ENCODE measurements around the gene INPP4B. TPM values are rescaled to one million over a fixed set of nuclear protein-coding genes. Genes with fewer than 3 reads are reported as not detected.

The INPP4B gene
- total and polyA plus RNA-seq, 3 experiments from 2014 or later = 50.3 to 52.6 (median 52.6) TPM

DNA sequence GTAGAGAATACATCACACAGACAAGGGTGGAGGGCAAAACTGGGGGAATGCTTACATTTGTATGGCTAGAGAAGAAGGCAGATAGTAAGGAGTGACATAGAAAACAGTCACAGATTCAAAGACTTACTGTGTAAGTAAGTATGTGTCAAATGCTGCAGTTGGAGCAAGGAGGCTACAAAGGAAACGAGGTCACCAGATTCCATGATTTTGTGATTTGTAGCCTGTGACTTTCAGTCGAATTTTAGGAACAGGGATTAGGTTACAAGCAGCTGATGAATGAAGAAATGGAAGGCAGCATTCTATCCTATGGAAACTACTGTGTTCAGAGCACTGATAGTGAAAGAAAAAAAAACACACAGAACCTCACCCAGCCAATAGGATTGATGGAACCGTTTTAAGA lies 801.8 kb downstream of the INPP4B start:
- H3K9me3 ChIP-seq (ENCODE audit: low read length) = no peaks in the 10 kb centered on the region
- H3K27me3 ChIP-seq (ENCODE audit: insufficient read depth, low read length, poor library complexity, severe bottlenecking) = no peaks in the 10 kb centered on the region
- ChIA-PET POLR2A (no interaction called here), CTCF (no interaction called here)
- no peak overlapping the region for H3K4me3 ChIP-seq (ENCODE audit: low read length)
- H3K4me1 Mint-ChIP-seq = peaks cover 34 to 77% (median 58%) of the 10 kb centered on the region in 3 donors
- no peaks in the 10 kb centered on the region for H3K36me3 ChIP-seq (ENCODE audit: insufficient read depth, low read length)
- H3K4me3 Mint-ChIP-seq = no peak overlapping the region
- H3K36me3 Mint-ChIP-seq = peaks cover 7 to 35% (median 16%) of the 10 kb centered on the region in 3 donors
- no peak for DNase-seq
- H3K27ac ChIP-seq (ENCODE audit: low read depth, low read length) = no peak overlapping the region
- no peaks in the 10 kb centered on the region for H3K9me3 Mint-ChIP-seq
- H3K27me3 Mint-ChIP-seq = no peaks in the 10 kb centered on the region
- H3K27ac Mint-ChIP-seq = peak overlapping the region in 1 of 8 donors; percentile 27
- no peaks in the 10 kb centered on the region for H3K4me1 ChIP-seq (ENCODE audit: insufficient read depth, low read length)

DNA sequence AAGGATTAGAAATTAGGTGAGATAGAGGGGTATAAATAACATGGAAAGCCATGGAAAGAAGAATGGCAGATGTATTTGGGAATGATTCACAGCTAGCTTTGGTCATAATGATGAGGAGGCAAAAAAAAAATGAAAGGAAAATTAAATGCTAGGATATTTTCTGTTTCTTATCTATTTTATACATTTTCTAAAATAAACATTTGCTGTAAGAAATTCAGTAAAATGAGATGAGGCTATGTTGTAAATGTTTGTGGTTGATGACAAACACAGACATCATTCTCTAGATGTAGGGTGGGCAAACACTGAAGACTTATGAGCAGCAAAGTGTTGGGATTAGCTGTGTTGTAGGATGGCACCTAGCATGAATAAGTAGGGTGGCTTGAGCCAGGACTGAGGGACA lies 802.6 kb downstream of the INPP4B start:
- no peaks in the 10 kb centered on the region for H3K27me3 Mint-ChIP-seq
- H3K4me3 Mint-ChIP-seq = no peak overlapping the region

DNA sequence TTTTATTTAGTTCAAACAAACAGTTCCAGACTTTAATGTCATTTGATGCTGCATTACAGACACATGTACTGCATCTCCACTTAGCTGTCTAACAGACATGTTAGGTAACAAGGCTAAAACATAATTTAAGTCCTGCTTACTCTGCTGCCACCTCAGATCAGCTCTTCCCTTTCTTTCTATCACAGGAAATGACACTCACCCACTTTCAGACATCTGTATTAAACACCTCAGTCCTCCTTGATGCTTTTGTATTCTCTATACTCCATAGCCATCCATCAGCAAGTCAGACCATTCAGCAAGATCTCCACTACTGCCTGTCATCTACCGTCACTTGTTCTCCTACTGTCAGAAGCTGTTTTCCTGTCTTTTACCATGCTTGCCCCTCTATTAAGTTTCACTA lies 804.3 kb downstream of the INPP4B start:
- Mint-ChIP-seq H3K27ac (peak overlapping the region in 3 of 8 donors; percentile 1 to 32 (median 4)), H3K9me3 (no peaks in the 10 kb centered on the region), H3K36me3 (peaks cover 7 to 29% (median 14%) of the 10 kb centered on the region in 3 donors), H3K4me3 (no peak overlapping the region), H3K27me3 (no peaks in the 10 kb centered on the region), H3K4me1 (peaks cover 34 to 73% (median 59%) of the 10 kb centered on the region in 3 donors)
- Histone ChIP-seq H3K4me1 (ENCODE audit: insufficient read depth, low read length) (no peaks in the 10 kb centered on the region), H3K36me3 (ENCODE audit: insufficient read depth, low read length) (no peaks in the 10 kb centered on the region), H3K9me3 (ENCODE audit: low read length) (no peaks in the 10 kb centered on the region), H3K27me3 (ENCODE audit: insufficient read depth, low read length, poor library complexity, severe bottlenecking) (no peaks in the 10 kb centered on the region), H3K4me3 (ENCODE audit: low read length) (no peak overlapping the region), H3K27ac (ENCODE audit: low read depth, low read length) (no peak overlapping the region)
- ChIA-PET CTCF (interaction anchor here (1.0 kb wide), 1 partner anchor 9 kb away, joined by 3 read pairs; no protein-coding TSS in a partner anchor), POLR2A (no interaction called here)
- no peak for DNase-seq

More for the DNA sequence above, 802.6 kb downstream of the INPP4B start:
- Histone ChIP-seq H3K4me1 (ENCODE audit: insufficient read depth, low read length) (no peaks in the 10 kb centered on the region), H3K27me3 (ENCODE audit: insufficient read depth, low read length, poor library complexity, severe bottlenecking) (no peaks in the 10 kb centered on the region), H3K9me3 (ENCODE audit: low read length) (no peaks in the 10 kb centered on the region), H3K27ac (ENCODE audit: low read depth, low read length) (no peak overlapping the region), H3K4me3 (ENCODE audit: low read length) (no peak overlapping the region), H3K36me3 (ENCODE audit: insufficient read depth, low read length) (no peaks in the 10 kb centered on the region)
- Mint-ChIP-seq H3K9me3 (no peaks in the 10 kb centered on the region), H3K36me3 (peaks cover 7 to 34% (median 16%) of the 10 kb centered on the region in 3 donors), H3K27ac (peak overlapping the region in 2 of 8 donors; percentile 6 to 21), H3K4me1 (peaks cover 36 to 79% (median 63%) of the 10 kb centered on the region in 3 donors)
- no peak for DNase-seq
- POLR2A ChIA-PET = no interaction called here
- CTCF ChIA-PET = interaction anchor here (1.3 kb wide), 1 partner anchor 21 kb away, joined by 3 read pairs; no protein-coding TSS in a partner anchor

DNA sequence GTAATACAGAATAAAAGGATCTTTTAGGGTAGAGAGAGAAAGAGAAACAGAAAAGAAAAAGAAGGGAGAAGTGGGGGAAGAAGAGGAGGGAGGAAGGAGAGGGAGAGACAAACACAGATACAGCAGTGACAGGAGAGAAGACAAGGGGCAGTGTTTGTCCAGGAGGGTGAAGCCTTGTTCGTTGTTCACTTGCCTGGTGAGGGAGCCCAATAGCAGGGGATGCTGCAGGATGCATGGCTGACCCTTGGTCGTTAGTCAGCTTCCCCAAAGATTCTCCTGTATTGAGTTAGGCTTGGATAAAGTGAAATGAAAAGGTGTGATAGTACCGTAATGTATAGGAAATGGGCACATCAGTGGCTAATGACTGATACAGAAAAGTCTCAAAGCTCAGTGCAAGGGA lies 806.1 kb downstream of the INPP4B start:
- no peaks in the 10 kb centered on the region for H3K4me1 ChIP-seq (ENCODE audit: insufficient read depth, low read length)
- Mint-ChIP-seq H3K4me3 (no peak overlapping the region), H3K4me1 (peaks cover 28 to 58% (median 52%) of the 10 kb centered on the region in 3 donors), H3K27ac (peak overlapping the region in 5 of 8 donors; percentile 3 to 53 (median 21)), H3K36me3 (peaks cover 0 to 30% (median 9%) of the 10 kb centered on the region in 3 donors), H3K27me3 (no peaks in the 10 kb centered on the region), H3K9me3 (no peaks in the 10 kb centered on the region)
- H3K4me3 ChIP-seq (ENCODE audit: low read length) = no peak overlapping the region
- no peak for DNase-seq
- ChIA-PET CTCF (interaction anchor here (1.6 kb wide), 1 partner anchor 10 kb away, joined by 4 read pairs; no protein-coding TSS in a partner anchor), POLR2A (no interaction called here)
- H3K9me3 ChIP-seq (ENCODE audit: low read length) = no peaks in the 10 kb centered on the region
- H3K27ac ChIP-seq (ENCODE audit: low read depth, low read length) = no peak overlapping the region
- no peaks in the 10 kb centered on the region for H3K36me3 ChIP-seq (ENCODE audit: insufficient read depth, low read length)
- no peaks in the 10 kb centered on the region for H3K27me3 ChIP-seq (ENCODE audit: insufficient read depth, low read length, poor library complexity, severe bottlenecking)

DNA sequence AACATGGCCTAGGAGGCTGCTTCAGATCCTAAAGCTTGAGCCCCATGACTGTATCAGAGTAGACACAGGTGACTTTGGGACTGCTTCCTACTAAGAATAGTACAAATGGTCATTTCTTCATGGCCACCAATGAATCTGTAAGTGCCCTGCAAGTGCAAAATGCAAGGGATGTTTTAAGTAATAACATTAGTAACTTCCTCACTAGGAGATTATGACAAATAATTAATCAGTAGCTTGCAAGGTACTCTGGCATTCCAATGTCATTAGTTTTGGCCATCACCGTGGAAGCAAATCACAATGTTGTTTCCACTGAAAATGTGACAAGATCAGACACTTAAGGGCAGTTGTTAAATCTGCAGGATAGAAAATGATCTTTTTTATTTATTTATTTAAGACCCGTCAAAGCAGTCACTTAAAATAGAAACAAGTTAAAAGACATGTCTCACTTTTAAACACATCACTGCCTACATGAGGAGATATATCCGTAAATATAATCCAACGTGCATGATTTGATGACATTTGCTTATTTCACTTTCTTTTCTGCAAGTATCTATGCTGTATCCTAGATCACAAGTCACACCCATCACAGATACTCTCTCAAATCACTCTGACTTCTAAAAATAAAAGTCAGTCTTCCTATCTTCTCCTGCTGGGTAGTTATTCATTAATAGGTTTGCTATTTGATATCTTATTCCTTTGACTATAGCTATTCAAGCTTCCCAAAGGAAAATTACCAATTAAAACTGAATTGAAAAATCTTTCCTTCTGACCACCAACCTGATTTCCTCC lies 809.1 kb downstream of the INPP4B start:
- DNase-seq = no peak
- Mint-ChIP-seq H3K27ac (peak overlapping the region in 1 of 8 donors; percentile 48), H3K36me3 (peaks cover 5 to 30% (median 17%) of the 10 kb centered on the region in 3 donors), H3K27me3 (no peaks in the 10 kb centered on the region), H3K4me3 (no peak overlapping the region), H3K9me3 (no peaks in the 10 kb centered on the region), H3K4me1 (peaks cover 14 to 41% (median 33%) of the 10 kb centered on the region in 3 donors)
- CTCF ChIA-PET = no interaction called here
- Histone ChIP-seq H3K36me3 (ENCODE audit: insufficient read depth, low read length) (no peaks in the 10 kb centered on the region), H3K27me3 (ENCODE audit: insufficient read depth, low read length, poor library complexity, severe bottlenecking) (no peaks in the 10 kb centered on the region), H3K9me3 (ENCODE audit: low read length) (no peaks in the 10 kb centered on the region), H3K4me1 (ENCODE audit: insufficient read depth, low read length) (no peaks in the 10 kb centered on the region), H3K27ac (ENCODE audit: low read depth, low read length) (no peak overlapping the region), H3K4me3 (ENCODE audit: low read length) (no peak overlapping the region)
- POLR2A ChIA-PET = no interaction called here

DNA sequence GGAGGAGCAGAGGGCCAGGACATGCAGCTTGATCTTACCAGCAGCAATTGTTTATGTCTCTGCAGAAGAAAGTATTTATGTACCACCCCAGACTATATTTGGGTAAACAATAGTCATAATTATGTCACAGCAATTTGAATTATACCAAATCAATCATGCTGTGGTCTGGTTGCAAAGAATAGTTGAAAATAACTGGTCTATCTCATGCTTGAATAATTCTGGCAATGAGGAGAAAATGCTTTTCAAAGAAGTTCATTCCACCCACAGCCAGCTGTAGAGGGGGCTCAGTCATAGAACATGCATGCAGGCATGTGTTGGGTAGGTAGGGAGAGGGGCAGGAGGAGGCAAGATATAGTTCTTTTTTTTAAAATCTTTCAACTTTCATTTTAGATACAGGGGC lies 810.5 kb downstream of the INPP4B start:
- Histone ChIP-seq H3K27me3 (ENCODE audit: insufficient read depth, low read length, poor library complexity, severe bottlenecking) (no peaks in the 10 kb centered on the region), H3K4me1 (ENCODE audit: insufficient read depth, low read length) (no peaks in the 10 kb centered on the region), H3K4me3 (ENCODE audit: low read length) (no peak overlapping the region), H3K9me3 (ENCODE audit: low read length) (no peaks in the 10 kb centered on the region), H3K27ac (ENCODE audit: low read depth, low read length) (no peak overlapping the region), H3K36me3 (ENCODE audit: insufficient read depth, low read length) (no peaks in the 10 kb centered on the region)
- ChIA-PET POLR2A (no interaction called here), CTCF (interaction anchor here (1.1 kb wide), 1 partner anchor 15 kb away, joined by 3 read pairs; no protein-coding TSS in a partner anchor)
- Mint-ChIP-seq H3K4me3 (no peak overlapping the region), H3K36me3 (peaks cover 5 to 30% (median 21%) of the 10 kb centered on the region in 3 donors), H3K27ac (peak overlapping the region in 3 of 8 donors; percentile 19 to 82 (median 27)), H3K9me3 (no peaks in the 10 kb centered on the region), H3K4me1 (peaks cover 11 to 36% (median 23%) of the 10 kb centered on the region in 3 donors), H3K27me3 (no peaks in the 10 kb centered on the region)
- no peak for DNase-seq

DNA sequence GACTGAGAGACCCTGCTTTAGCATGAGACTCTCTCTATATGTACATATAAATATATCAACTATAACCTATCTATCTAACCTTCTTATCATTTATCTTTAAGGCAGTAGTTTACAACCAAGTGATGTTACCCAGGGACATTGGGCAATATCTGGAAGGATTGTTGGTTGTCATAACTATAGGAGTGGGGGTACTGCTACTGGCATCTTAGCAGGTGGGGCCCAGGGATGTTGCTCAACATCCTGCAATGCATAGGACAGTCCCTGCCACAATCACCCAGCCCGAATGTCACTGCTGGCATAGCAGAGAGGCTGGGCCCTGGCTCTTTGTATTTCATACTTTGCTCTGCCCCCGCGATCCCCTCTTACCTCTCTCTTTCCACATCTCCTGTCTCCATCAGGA lies 812.0 kb downstream of the INPP4B start:
- H3K36me3 Mint-ChIP-seq = peaks cover 6 to 33% (median 26%) of the 10 kb centered on the region in 3 donors
- ChIA-PET POLR2A (no interaction called here), CTCF (no interaction called here)
- no peaks in the 10 kb centered on the region for H3K27me3 ChIP-seq (ENCODE audit: insufficient read depth, low read length, poor library complexity, severe bottlenecking)
- peaks cover 7 to 26% (median 14%) of the 10 kb centered on the region in 3 donors for H3K4me1 Mint-ChIP-seq
- no peaks in the 10 kb centered on the region for H3K9me3 ChIP-seq (ENCODE audit: low read length)
- no peaks in the 10 kb centered on the region for H3K9me3 Mint-ChIP-seq
- no peaks in the 10 kb centered on the region for H3K4me1 ChIP-seq (ENCODE audit: insufficient read depth, low read length)
- peak overlapping the region in 3 of 8 donors; percentile 23 to 58 (median 29) for H3K27ac Mint-ChIP-seq
- no peak overlapping the region for H3K4me3 ChIP-seq (ENCODE audit: low read length)
- no peaks in the 10 kb centered on the region for H3K36me3 ChIP-seq (ENCODE audit: insufficient read depth, low read length)
- H3K4me3 Mint-ChIP-seq = no peak overlapping the region
- no peaks in the 10 kb centered on the region for H3K27me3 Mint-ChIP-seq
- DNase-seq = no peak
- H3K27ac ChIP-seq (ENCODE audit: low read depth, low read length) = no peak overlapping the region

DNA sequence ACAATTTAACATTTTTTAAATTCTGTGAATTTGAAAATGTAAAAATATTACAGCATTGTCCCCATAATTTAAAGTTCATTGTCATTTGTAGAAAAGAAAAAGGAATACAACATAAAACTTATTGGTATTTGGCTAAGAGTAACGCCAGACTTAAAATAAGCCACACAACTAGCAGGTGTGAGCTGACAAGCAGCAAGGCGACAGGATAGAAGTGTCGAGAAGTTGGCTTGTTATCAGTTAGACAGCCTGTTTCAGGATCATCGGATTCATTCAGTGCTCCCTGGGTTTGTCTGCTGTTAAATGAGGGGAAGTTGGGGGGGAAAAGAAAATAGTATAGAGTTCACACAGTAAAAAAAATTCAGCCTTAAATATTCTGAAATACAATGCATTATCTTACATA lies 816.1 kb downstream of the INPP4B start:
- no peaks in the 10 kb centered on the region for H3K9me3 Mint-ChIP-seq
- H3K4me1 ChIP-seq (ENCODE audit: insufficient read depth, low read length) = no peaks in the 10 kb centered on the region
- H3K27ac Mint-ChIP-seq = peak overlapping the region in 3 of 8 donors; percentile 1 to 78 (median 32)
- H3K4me3 ChIP-seq (ENCODE audit: low read length) = no peak overlapping the region
- H3K27ac ChIP-seq (ENCODE audit: low read depth, low read length) = no peak overlapping the region
- peaks cover 16 to 48% (median 29%) of the 10 kb centered on the region in 3 donors for H3K36me3 Mint-ChIP-seq
- H3K4me1 Mint-ChIP-seq = peaks cover 6 to 13% (median 7%) of the 10 kb centered on the region in 3 donors
- H3K9me3 ChIP-seq (ENCODE audit: low read length) = no peaks in the 10 kb centered on the region
- ChIA-PET POLR2A (no interaction called here), CTCF (no interaction called here)
- no peaks in the 10 kb centered on the region for H3K36me3 ChIP-seq (ENCODE audit: insufficient read depth, low read length)
- no peaks in the 10 kb centered on the region for H3K27me3 Mint-ChIP-seq
- no peaks in the 10 kb centered on the region for H3K27me3 ChIP-seq (ENCODE audit: insufficient read depth, low read length, poor library complexity, severe bottlenecking)
- H3K4me3 Mint-ChIP-seq = no peak overlapping the region
- DNase-seq = no peak
